ENCODE data around the gene EVC. TPM values are rescaled to one million over a fixed set of nuclear protein-coding genes. Genes with fewer than 3 reads are reported as not detected.

EVC gene
- total RNA-seq, 1 donor from 2014 or later: 30.2 TPM

- Mint-ChIP-seq H3K27me3 (no peaks in the 10 kb centered on the region), H3K4me1 (ENCODE audit: low read depth) (peaks cover under 1% of the 10 kb centered on the region), H3K36me3 (ENCODE audit: insufficient read depth) (peaks cover 34% of the 10 kb centered on the region), H3K4me3 (ENCODE audit: low read depth) (no peak overlapping the region), H3K9me3 (ENCODE audit: low read depth) (no peaks in the 10 kb centered on the region), H3K27ac (no peak overlapping the region)
- no peak for TF ChIP-seq CTCF (IDR thresholded peaks at IDR 0.05; ENCODE audit: unreplicated experiment)
- DNase-seq (ENCODE audit: low spot score, unreplicated experiment): no peak
Measured at GRCh38 chr4:5689065-5689464, 21.9 kb upstream of the EVC start.

DNA sequence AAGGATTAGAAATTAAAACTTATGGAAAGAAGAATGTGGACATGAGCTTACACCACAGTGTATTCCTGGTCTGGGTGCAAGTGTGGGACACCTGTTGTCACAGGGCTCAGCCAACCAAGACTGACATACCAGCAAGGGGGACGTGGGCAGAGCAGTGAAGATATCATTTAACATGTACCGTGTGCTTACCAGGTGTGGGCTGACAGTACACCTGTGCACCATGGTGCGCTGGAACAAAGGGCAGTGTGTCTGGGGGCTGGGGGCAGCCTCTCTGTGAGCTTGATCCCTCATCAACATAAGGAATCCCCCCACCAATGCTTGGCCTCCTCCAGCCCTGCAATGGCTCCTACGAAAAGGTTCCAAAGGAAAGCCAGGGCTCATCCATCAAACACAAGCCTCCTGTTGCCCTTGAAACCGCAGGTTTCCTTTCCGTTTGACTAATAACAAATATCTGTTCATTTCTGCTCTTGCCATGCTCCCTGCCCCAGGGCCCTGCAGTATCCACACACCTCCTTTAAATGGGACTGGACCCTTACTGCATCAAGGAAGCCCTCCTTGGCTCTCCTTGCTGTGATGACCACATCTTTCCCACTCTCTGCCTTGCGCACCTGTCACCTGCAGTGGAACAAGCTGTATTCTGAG, 19.4 kb upstream of the EVC start:
- no peaks in the 10 kb centered on the region for H3K4me1 Mint-ChIP-seq (ENCODE audit: low read depth)
- no peak overlapping the region for H3K4me3 Mint-ChIP-seq (ENCODE audit: low read depth)
- no peaks in the 10 kb centered on the region for H3K27me3 Mint-ChIP-seq
- no peak for DNase-seq (ENCODE audit: low spot score, unreplicated experiment)
- peaks cover 19% of the 10 kb centered on the region for H3K36me3 Mint-ChIP-seq (ENCODE audit: insufficient read depth)
- H3K9me3 Mint-ChIP-seq (ENCODE audit: low read depth): no peaks in the 10 kb centered on the region
- no peak overlapping the region for H3K27ac Mint-ChIP-seq
- no peak for TF ChIP-seq CTCF (IDR thresholded peaks at IDR 0.05; ENCODE audit: unreplicated experiment)

DNA sequence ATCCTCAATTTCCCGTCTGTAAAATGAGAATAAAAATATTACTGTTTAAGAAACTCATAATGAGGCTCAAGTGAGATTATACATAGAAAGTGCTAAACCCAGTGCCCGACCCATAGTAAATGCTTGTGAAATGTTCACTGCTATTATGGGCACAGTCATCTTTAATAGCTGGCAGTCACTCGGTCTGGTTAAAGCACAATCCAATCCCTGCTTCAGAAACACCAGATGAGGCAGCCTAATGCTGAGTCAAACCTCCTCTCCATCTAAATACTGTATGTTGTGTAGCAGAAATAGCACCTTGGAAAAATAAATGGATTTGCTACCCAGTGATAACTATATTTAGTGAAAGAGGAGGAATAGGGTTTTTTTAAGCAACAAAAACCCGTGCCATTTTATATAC, 17.1 kb upstream of the EVC start:
- DNase-seq (ENCODE audit: low spot score, unreplicated experiment): no peak
- Mint-ChIP-seq H3K9me3 (ENCODE audit: low read depth) (no peaks in the 10 kb centered on the region), H3K36me3 (ENCODE audit: insufficient read depth) (peaks cover 8% of the 10 kb centered on the region), H3K4me3 (ENCODE audit: low read depth) (no peak overlapping the region), H3K27me3 (no peaks in the 10 kb centered on the region), H3K4me1 (ENCODE audit: low read depth) (no peaks in the 10 kb centered on the region), H3K27ac (no peak overlapping the region)
- TF ChIP-seq CTCF (IDR thresholded peaks at IDR 0.05; ENCODE audit: unreplicated experiment): no peak

GRCh38 chr4:5696341-5696740, 14.7 kb upstream of the EVC start:
- Mint-ChIP-seq H3K4me1 (ENCODE audit: low read depth) (no peaks in the 10 kb centered on the region), H3K9me3 (ENCODE audit: low read depth) (no peaks in the 10 kb centered on the region), H3K27ac (no peak overlapping the region), H3K4me3 (ENCODE audit: low read depth) (no peak overlapping the region), H3K27me3 (no peaks in the 10 kb centered on the region), H3K36me3 (ENCODE audit: insufficient read depth) (peaks cover 3% of the 10 kb centered on the region)
- TF ChIP-seq CTCF (IDR thresholded peaks at IDR 0.05; ENCODE audit: unreplicated experiment): no peak
- DNase-seq (ENCODE audit: low spot score, unreplicated experiment): no peak

GRCh38 chr4:5700459-5700858, 10.5 kb upstream of the EVC start:
- H3K4me1 Mint-ChIP-seq (ENCODE audit: low read depth): no peaks in the 10 kb centered on the region
- H3K27me3 Mint-ChIP-seq: no peaks in the 10 kb centered on the region
- H3K36me3 Mint-ChIP-seq (ENCODE audit: insufficient read depth): peaks cover 26% of the 10 kb centered on the region
- no peak for TF ChIP-seq CTCF (IDR thresholded peaks at IDR 0.05; ENCODE audit: unreplicated experiment)
- H3K4me3 Mint-ChIP-seq (ENCODE audit: low read depth): no peak overlapping the region
- DNase-seq (ENCODE audit: low spot score, unreplicated experiment): no peak
- H3K27ac Mint-ChIP-seq: no peak overlapping the region
- peaks cover 9% of the 10 kb centered on the region for H3K9me3 Mint-ChIP-seq (ENCODE audit: low read depth)
